ENCODE measurements around the gene TEX48.

The TEX48 gene

DNA sequence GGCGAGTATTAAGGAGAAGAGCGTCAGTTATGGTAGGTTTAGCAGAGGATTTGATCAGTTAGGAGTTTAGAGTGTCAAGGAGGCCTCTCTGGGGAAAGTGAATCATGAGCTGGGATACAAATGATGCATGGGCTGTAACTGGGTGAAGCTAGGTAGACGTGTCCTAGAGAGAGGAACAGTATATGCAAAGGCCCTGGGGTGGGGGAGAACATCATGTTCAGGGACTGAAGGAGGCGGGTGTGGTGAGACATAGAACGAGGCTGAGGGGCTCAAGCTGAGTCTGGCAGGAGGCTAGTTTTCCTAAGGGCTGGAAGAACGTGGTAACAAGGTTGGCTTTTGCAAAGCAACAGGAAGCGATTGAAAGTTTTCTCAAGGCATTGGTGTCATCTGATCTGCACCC, 60.4 kb downstream of the TEX48 start:
- DNase-seq: no peak
- ATAC-seq: no peak

DNA sequence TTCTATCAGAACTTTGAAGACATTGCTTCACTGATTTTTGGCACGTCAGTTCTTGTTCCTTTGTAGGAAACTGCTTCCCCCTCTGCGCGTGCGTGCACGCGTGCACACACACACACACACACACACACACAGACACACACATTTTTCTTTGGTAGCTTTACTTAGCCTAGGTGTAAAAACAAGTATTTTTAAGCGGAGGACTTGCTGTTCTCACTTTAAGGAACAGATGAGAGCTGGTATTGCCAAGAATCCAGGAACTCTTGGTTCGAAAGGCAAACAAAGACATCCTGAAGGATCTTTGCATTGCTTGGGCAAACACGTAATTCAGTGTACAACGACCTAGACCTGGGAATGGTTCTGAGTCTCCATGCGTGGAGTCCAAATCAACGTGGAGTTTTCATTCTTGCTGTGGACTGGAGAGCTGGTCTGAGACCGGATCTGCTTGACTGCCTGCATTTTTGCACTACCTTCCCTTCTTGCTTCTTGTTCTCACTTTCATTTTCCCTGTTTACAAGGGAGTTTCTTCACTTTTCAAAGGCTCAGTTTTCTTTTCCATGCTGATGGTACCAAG, 62.7 kb downstream of the TEX48 start:
- ATAC-seq: no peak
- peak; percentile 23 for DNase-seq

- DNase-seq (peak; percentile 35), ATAC-seq (peak; percentile 45)
Measured at GRCh38 chr9:114616684-114617520, 65.1 kb downstream of the TEX48 start.

Data from stimulated activated naive CD8-positive, alpha-beta T cell treated with anti-CD3 and anti-CD28 coated beads, Interleukin-15, Interleukin-2, amounts not matched to agents 100 U/mL and 50 U/mL, for 24 hours (primary cell).